ENCODE results near the gene CPA5. TPM values are rescaled to one million over a fixed set of nuclear protein-coding genes. Genes with fewer than 3 reads are reported as not detected.
A peak's percentile ranks its signal among the peaks of the same experiment; 100 is the strongest.

CPA5 gene
- total and polyA plus RNA-seq, 9 of the 15 experiments (the other 6 are each of a cell fraction or from before 2014, with no cell fraction given), result 0.13 to 2.4 (median 0.91) TPM

DNA sequence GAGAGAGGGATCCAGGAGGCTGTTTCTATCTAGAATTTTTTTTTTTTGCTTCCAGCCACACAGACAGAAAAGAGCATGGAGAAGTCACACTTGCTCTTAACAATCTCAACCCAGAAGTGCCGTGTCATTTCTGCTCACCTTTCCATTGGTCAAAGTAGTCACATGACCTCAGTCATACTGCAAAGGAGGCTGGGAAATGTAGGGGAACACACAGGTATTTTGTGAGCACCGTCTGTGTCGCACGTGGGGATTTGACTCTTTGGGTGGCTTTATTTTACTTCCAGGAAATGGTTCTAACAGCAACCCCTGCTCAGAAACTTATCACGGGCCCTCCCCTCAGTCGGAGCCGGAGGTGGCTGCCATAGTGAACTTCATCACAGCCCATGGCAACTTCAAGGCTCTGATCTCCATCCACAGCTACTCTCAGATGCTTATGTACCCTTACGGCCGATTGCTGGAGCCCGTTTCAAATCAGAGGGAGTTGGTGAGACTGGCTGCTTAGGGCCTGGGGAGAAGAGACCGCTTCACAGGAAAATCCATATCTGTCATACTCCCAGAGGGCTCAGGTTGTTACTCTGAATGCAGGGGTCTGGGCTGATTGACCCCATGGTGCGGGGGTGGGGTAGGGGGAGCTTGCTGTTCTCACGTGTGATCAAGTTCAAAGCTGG, 22.6 kb downstream of the CPA5 start (continued):
- TF ChIP-seq ZNF512 (tag; IDR thresholded peaks at IDR 0.05), result no peak
- TF ChIP-seq CBX2 (IDR thresholded peaks at IDR 0.05; ENCODE audit: insufficient read depth, low read length, poor library complexity, severe bottlenecking), result no peak
- TF ChIP-seq NFE2 (IDR thresholded peaks at IDR 0.05; ENCODE audit: low read depth), result peak; percentile 76
- no peak for TF ChIP-seq RB1 (IDR thresholded peaks at IDR 0.05; ENCODE audit: low read depth)
- TF ChIP-seq, protein P1, sequence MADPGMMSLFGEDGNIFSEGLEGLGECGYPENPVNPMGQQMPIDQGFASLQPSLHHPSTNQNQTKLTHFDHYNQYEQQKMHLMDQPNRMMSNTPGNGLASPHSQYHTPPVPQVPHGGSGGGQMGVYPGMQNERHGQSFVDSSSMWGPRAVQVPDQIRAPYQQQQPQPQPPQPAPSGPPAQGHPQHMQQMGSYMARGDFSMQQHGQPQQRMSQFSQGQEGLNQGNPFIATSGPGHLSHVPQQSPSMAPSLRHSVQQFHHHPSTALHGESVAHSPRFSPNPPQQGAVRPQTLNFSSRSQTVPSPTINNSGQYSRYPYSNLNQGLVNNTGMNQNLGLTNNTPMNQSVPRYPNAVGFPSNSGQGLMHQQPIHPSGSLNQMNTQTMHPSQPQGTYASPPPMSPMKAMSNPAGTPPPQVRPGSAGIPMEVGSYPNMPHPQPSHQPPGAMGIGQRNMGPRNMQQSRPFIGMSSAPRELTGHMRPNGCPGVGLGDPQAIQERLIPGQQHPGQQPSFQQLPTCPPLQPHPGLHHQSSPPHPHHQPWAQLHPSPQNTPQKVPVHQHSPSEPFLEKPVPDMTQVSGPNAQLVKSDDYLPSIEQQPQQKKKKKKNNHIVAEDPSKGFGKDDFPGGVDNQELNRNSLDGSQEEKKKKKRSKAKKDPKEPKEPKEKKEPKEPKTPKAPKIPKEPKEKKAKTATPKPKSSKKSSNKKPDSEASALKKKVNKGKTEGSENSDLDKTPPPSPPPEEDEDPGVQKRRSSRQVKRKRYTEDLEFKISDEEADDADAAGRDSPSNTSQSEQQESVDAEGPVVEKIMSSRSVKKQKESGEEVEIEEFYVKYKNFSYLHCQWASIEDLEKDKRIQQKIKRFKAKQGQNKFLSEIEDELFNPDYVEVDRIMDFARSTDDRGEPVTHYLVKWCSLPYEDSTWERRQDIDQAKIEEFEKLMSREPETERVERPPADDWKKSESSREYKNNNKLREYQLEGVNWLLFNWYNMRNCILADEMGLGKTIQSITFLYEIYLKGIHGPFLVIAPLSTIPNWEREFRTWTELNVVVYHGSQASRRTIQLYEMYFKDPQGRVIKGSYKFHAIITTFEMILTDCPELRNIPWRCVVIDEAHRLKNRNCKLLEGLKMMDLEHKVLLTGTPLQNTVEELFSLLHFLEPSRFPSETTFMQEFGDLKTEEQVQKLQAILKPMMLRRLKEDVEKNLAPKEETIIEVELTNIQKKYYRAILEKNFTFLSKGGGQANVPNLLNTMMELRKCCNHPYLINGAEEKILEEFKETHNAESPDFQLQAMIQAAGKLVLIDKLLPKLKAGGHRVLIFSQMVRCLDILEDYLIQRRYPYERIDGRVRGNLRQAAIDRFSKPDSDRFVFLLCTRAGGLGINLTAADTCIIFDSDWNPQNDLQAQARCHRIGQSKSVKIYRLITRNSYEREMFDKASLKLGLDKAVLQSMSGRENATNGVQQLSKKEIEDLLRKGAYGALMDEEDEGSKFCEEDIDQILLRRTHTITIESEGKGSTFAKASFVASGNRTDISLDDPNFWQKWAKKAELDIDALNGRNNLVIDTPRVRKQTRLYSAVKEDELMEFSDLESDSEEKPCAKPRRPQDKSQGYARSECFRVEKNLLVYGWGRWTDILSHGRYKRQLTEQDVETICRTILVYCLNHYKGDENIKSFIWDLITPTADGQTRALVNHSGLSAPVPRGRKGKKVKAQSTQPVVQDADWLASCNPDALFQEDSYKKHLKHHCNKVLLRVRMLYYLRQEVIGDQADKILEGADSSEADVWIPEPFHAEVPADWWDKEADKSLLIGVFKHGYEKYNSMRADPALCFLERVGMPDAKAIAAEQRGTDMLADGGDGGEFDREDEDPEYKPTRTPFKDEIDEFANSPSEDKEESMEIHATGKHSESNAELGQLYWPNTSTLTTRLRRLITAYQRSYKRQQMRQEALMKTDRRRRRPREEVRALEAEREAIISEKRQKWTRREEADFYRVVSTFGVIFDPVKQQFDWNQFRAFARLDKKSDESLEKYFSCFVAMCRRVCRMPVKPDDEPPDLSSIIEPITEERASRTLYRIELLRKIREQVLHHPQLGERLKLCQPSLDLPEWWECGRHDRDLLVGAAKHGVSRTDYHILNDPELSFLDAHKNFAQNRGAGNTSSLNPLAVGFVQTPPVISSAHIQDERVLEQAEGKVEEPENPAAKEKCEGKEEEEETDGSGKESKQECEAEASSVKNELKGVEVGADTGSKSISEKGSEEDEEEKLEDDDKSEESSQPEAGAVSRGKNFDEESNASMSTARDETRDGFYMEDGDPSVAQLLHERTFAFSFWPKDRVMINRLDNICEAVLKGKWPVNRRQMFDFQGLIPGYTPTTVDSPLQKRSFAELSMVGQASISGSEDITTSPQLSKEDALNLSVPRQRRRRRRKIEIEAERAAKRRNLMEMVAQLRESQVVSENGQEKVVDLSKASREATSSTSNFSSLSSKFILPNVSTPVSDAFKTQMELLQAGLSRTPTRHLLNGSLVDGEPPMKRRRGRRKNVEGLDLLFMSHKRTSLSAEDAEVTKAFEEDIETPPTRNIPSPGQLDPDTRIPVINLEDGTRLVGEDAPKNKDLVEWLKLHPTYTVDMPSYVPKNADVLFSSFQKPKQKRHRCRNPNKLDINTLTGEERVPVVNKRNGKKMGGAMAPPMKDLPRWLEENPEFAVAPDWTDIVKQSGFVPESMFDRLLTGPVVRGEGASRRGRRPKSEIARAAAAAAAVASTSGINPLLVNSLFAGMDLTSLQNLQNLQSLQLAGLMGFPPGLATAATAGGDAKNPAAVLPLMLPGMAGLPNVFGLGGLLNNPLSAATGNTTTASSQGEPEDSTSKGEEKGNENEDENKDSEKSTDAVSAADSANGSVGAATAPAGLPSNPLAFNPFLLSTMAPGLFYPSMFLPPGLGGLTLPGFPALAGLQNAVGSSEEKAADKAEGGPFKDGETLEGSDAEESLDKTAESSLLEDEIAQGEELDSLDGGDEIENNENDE (IDR thresholded peaks at IDR 0.05; ENCODE audit: low read depth, low read length), result no peak
- TF ChIP-seq ZNF398 (CRISPR knock-in tag; IDR thresholded peaks at IDR 0.05), result no peak
- no peak for TF ChIP-seq TAF15 (IDR thresholded peaks at IDR 0.05; ENCODE audit: low read depth, low read length)
- TF ChIP-seq MYNN (IDR thresholded peaks at IDR 0.05), result no peak
- TF ChIP-seq MYNN (CRISPR knock-in tag; IDR thresholded peaks at IDR 0.05), result no peak
- TF ChIP-seq ZNF197 (CRISPR knock-in tag; IDR thresholded peaks at IDR 0.05; ENCODE audit: low read depth), result no peak
- no peak for TF ChIP-seq SP2 (IDR thresholded peaks at IDR 0.05; ENCODE audit: extremely low read depth, low read depth, low read length, poor library complexity, severe bottlenecking)
- no peak for TF ChIP-seq NUFIP1 (IDR thresholded peaks at IDR 0.05; ENCODE audit: partially characterized antibody)
- TF ChIP-seq HDAC6 (IDR thresholded peaks at IDR 0.05; ENCODE audit: low read depth, low read length), result no peak

Data from K562 (cell line).